Panc1 (cell line): ENCODE data around the gene RNF182. TPM values are rescaled to one million over a fixed set of nuclear protein-coding genes. Genes with fewer than 3 reads are reported as not detected.

Source experiments
- ATAC-seq: fragments of 200-7000 bp; cut with Tn5 transposase; 2 replicates; pipeline ENCODE4 v1.9.1; 2020; ENCODE audit warnings: mild to moderate bottlenecking, moderate library complexity
- BruUV-seq: library from RNA; stranded (reverse); fragments of 400-500 nt; replicated peaks from 2 replicates; lab custom pipeline; 2021; lab: Mats Ljungman, UMichigan
- CTCF ChIA-PET: fragments of 300-600 bp; sonication (Branson Sonifier 250); formaldehyde crosslinking; loops from one replicate; lab custom pipeline; 2022; ENCODE audit warnings: antibody characterized with exemption; lab: Charles Lee
- POLR2A ChIA-PET: fragments of 300-600 bp; sonication (Branson Sonifier 250); formaldehyde crosslinking; loops from one replicate; lab custom pipeline; 2022; ENCODE audit warnings: antibody characterized with exemption; lab: Charles Lee
- DNase-seq: peaks from one replicate; pipeline ENCODE4 v3.0.0-alpha.2; 2010; ENCODE audit warnings: low read depth, low spot score
- H3K27ac ChIP-seq: 2 replicates; pipeline ENCODE4 v1.5.1; 2011; ENCODE audit warnings: mild to moderate bottlenecking, low read length, inconsistent platforms
- H3K27me3 ChIP-seq: fragments of 200-500 bp; sonication (Bioruptor generic); 2 replicates; pipeline ENCODE4 v1.6.0; 2014; ENCODE audit warnings: low read length, inconsistent platforms; ENCODE audit not compliant: control insufficient read depth, insufficient read depth
- H3K36me3 ChIP-seq: fragments of 200-500 bp; sonication (Bioruptor generic); 2 replicates; pipeline ENCODE4 v1.5.1; 2014; ENCODE audit warnings: inconsistent platforms, mild to moderate bottlenecking, low read length, moderate library complexity; ENCODE audit not compliant: control insufficient read depth, insufficient read depth
- H3K4me1 ChIP-seq: 2 replicates; pipeline ENCODE4 v1.5.1; 2011; ENCODE audit warnings: inconsistent platforms, mild to moderate bottlenecking, low read length, moderate library complexity; ENCODE audit not compliant: control insufficient read depth, insufficient read depth
- H3K4me3 ChIP-seq, 2 experiments: 2 replicates each; pipeline ENCODE4 v1.5.1; 2011 to 2012; ENCODE audit warnings: low read depth in 2 of 2, low read length in 2 of 2, mild to moderate bottlenecking in 2 of 2, inconsistent platforms in 1 of 2, moderate library complexity in 1 of 2
- H3K9me3 ChIP-seq: fragments of 200-500 bp; sonication (Bioruptor generic); 2 replicates; pipeline ENCODE4 v1.5.1; 2014; ENCODE audit warnings: low read depth, mild to moderate bottlenecking, inconsistent platforms, low read length, moderate library complexity; ENCODE audit not compliant: control insufficient read depth, insufficient read depth
- POLR2AphosphoS5 ChIP-seq: IDR thresholded peaks from 2 replicates; pipeline ENCODE4 v1.6.1; 2012; ENCODE audit warnings: mild to moderate bottlenecking, low read depth, low read length, moderate library complexity
- SIN3A ChIP-seq: IDR thresholded peaks from 2 replicates; pipeline ENCODE4 v1.6.1; 2012; ENCODE audit warnings: low read depth, mild to moderate bottlenecking, low read length, moderate library complexity, borderline replicate concordance; ENCODE audit not compliant: insufficient read depth
- TCF7L2 ChIP-seq: IDR thresholded peaks from 2 replicates; pipeline ENCODE4 v1.6.1; 2011; ENCODE audit warnings: mild to moderate bottlenecking, low read depth, low read length, inconsistent platforms
- in situ Hi-C: cut with HindIII; loops from 2 replicates; pipeline ENCODE4 v1.10.0; 2016; ENCODE audit warnings: low sequenced_read_pairs, low pct_unique_long_range_greater_than_20kb
- intact Hi-C: fragments of 100-400 bp; cut with micrococcal nuclease; formaldehyde crosslinking; loops from one replicate; pipeline ENCODE4 v1.10.0; 2022; ENCODE audit not compliant: unreplicated experiment
- total RNA-seq: library from RNA; stranded (reverse); gene quantifications from one replicate; pipeline ENCODE4 v1.2.1, GENCODE V29; 2021; ENCODE audit not compliant: unreplicated experiment
- TF ChIP-seq, protein P1 (sequence below): fragments of 450-650 bp; IDR thresholded peaks from 2 replicates; pipeline ENCODE4 v1.5.1; 2017; ENCODE audit warnings: mild to moderate bottlenecking
- TF ChIP-seq, protein P2 (sequence below), 2 experiments: IDR thresholded peaks; 2 replicates each; pipeline ENCODE4 v1.6.1; 2011 to 2012; ENCODE audit warnings: low read depth in 2 of 2, control low read depth in 1 of 2, low read length in 1 of 2, mild to moderate bottlenecking in 1 of 2, moderate library complexity in 1 of 2; ENCODE audit not compliant: insufficient read depth in 1 of 2

RNF182 gene
- total RNA-seq, 1 experiment from 2014 or later = 22.2 TPM

DNA sequence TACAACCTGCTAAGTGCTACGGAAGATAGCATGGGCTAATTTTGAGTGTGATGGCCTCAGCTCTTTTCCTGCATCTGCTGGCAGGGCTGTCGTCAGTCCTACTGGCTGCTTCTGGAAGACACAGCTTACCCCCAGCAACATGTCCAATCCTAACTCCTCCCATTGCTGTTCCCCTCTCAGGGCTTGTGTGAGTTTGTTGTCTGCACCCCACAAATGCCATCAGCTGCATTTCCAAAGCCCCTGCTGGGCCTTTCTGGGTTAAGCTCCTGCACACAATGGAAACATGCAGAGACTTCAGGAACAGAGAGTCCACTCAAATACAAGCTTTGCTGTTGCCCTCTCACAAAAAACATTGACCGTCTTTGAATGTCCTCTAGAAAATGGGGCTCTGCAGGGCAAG lies 84.7 kb downstream of the RNF182 start:
- intact Hi-C loops = no loop called here
- Histone ChIP-seq H3K36me3 (no peaks in the 10 kb centered on the region), H3K27me3 (no peaks in the 10 kb centered on the region), H3K4me3 (no peak overlapping the region), H3K27ac (no peak overlapping the region), H3K9me3 (peaks cover 3% of the 10 kb centered on the region; the same call in 1 of the 2 replicates), H3K4me1 (no peaks in the 10 kb centered on the region)
- BruUV-seq = no TSS peak
- ChIA-PET CTCF (no interaction called here), POLR2A (no interaction called here)
- in situ Hi-C loops = no loop called here
- no peak for ATAC-seq
- TF ChIP-seq, protein P1, sequence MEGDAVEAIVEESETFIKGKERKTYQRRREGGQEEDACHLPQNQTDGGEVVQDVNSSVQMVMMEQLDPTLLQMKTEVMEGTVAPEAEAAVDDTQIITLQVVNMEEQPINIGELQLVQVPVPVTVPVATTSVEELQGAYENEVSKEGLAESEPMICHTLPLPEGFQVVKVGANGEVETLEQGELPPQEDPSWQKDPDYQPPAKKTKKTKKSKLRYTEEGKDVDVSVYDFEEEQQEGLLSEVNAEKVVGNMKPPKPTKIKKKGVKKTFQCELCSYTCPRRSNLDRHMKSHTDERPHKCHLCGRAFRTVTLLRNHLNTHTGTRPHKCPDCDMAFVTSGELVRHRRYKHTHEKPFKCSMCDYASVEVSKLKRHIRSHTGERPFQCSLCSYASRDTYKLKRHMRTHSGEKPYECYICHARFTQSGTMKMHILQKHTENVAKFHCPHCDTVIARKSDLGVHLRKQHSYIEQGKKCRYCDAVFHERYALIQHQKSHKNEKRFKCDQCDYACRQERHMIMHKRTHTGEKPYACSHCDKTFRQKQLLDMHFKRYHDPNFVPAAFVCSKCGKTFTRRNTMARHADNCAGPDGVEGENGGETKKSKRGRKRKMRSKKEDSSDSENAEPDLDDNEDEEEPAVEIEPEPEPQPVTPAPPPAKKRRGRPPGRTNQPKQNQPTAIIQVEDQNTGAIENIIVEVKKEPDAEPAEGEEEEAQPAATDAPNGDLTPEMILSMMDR = no peak
- no peak for TF ChIP-seq POLR2AphosphoS5
- no peak for TF ChIP-seq TCF7L2
- TF ChIP-seq, protein P2, sequence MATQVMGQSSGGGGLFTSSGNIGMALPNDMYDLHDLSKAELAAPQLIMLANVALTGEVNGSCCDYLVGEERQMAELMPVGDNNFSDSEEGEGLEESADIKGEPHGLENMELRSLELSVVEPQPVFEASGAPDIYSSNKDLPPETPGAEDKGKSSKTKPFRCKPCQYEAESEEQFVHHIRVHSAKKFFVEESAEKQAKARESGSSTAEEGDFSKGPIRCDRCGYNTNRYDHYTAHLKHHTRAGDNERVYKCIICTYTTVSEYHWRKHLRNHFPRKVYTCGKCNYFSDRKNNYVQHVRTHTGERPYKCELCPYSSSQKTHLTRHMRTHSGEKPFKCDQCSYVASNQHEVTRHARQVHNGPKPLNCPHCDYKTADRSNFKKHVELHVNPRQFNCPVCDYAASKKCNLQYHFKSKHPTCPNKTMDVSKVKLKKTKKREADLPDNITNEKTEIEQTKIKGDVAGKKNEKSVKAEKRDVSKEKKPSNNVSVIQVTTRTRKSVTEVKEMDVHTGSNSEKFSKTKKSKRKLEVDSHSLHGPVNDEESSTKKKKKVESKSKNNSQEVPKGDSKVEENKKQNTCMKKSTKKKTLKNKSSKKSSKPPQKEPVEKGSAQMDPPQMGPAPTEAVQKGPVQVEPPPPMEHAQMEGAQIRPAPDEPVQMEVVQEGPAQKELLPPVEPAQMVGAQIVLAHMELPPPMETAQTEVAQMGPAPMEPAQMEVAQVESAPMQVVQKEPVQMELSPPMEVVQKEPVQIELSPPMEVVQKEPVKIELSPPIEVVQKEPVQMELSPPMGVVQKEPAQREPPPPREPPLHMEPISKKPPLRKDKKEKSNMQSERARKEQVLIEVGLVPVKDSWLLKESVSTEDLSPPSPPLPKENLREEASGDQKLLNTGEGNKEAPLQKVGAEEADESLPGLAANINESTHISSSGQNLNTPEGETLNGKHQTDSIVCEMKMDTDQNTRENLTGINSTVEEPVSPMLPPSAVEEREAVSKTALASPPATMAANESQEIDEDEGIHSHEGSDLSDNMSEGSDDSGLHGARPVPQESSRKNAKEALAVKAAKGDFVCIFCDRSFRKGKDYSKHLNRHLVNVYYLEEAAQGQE (IDR thresholded peaks at IDR 0.05; ENCODE audit: insufficient read depth in 1 of 2, low read depth in 2 of 2, low read length in 1 of 2) = no peak
- no peak for TF ChIP-seq SIN3A
- no peak for DNase-seq

DNA sequence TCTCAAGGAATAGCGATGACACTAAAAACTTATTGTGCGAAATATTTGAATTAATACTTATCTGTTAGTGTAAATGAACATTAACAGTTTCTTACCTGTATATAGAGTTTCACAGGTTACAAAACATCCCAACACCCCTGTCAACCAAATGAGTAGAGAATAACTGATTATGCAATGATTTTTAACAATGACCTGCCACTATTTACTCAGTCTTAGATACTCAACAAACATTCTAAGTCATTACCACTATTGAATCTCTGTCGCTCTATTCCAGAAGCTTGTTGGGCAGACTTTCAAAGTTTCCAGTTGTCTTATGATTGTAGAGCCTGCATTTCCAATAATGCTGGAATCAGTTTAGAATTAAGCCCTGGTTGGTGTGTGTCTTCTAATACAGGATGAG lies 85.5 kb downstream of the RNF182 start:
- ATAC-seq (no peak), DNase-seq (no peak)
- no peaks in the 10 kb centered on the region for H3K4me1 ChIP-seq
- no peaks in the 10 kb centered on the region for H3K27me3 ChIP-seq
- peaks cover 3% of the 10 kb centered on the region; the same call in 1 of the 2 replicates for H3K9me3 ChIP-seq
- TF ChIP-seq SIN3A (no peak), POLR2AphosphoS5 (no peak), TCF7L2 (no peak)
- TF ChIP-seq, protein P2 (IDR thresholded peaks at IDR 0.05; ENCODE audit: insufficient read depth in 1 of 2, low read depth in 2 of 2, low read length in 1 of 2) = no peak
- TF ChIP-seq, protein P1 = no peak
- in situ Hi-C loops = no loop called here
- ChIA-PET CTCF (no interaction called here), POLR2A (no interaction called here)
- H3K36me3 ChIP-seq = no peaks in the 10 kb centered on the region
- H3K4me3 ChIP-seq = no peak overlapping the region
- no TSS peak for BruUV-seq
- H3K27ac ChIP-seq = no peak overlapping the region
- intact Hi-C loops = no loop called here
